Kidney tubule cell (primary cell): ENCODE data around the gene UROD.
"Not testable (repeated sequence)": the region's sequence is repeated elsewhere in the genome, so short reads cannot be mapped to it uniquely, and the experiment has no call there.

Source experiments
- DNase-seq: peaks from one replicate; pipeline ENCODE4 v3.0.0-alpha.2; 2018; ENCODE audit warnings: low spot score

Gene UROD

GRCh38 chr1:45038661-45039364 lies 26.8 kb downstream of the UROD start:
- DNase-seq, result no peak

GRCh38 chr1:45040297-45040696 lies 28.2 kb downstream of the UROD start:
- DNase-seq, result no peak

GRCh38 chr1:45043094-45043493 lies 31.0 kb downstream of the UROD start:
- DNase-seq, result no peak

- no peak for DNase-seq
Observed at GRCh38 chr1:45044916-45045315, 32.9 kb downstream of the UROD start.

- DNase-seq, result no peak
Observed at GRCh38 chr1:45047032-45047431, 35.0 kb downstream of the UROD start.

- DNase-seq, result no peak
Observed at GRCh38 chr1:45051005-45051772, 39.1 kb downstream of the UROD start.

- DNase-seq, result no peak
Observed at GRCh38 chr1:45057542-45057941, 45.5 kb downstream of the UROD start.

DNA sequence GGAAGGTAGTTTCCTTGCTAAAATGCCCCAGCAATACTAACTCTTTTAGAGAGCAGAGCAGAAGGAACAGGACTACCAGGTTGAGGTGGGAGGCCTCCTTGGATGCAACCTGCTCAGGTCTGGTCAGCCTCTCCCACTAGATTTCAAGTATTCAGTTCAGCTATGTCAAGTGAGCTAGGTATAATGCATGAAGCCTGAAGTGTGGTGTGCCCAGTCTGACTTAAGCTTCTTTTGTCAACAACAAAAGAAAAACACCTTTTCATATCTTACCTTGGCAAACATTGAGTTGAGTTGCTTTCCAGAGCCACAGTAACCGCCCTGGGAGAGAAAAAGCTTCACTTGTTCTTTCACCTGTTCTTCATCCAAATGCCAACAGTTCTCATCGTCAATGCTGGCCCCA lies 47.8 kb downstream of the UROD start:
- DNase-seq, result no peak

DNA sequence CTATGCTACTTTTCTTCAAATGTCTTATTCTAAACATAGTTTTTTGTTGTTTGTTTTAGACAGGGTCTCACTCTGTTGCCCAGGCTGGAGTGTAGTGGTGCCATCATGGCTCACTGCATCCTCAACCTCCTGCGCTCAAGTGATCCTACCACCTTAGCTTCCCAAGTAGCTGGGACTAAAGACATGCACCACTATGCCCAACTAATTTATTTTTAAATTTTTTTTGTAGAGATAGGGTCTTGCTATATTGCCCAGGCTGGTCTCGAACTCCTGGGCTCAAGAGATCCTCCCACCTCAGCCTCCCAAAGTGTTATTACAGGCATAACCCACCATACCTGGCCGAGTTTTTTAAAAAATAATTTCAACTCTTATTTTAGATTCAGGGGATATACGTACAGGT lies 50.4 kb downstream of the UROD start:
- DNase-seq, result not testable (repeated sequence)

- no peak for DNase-seq
Observed at GRCh38 chr1:45065083-45065482, 53.0 kb downstream of the UROD start.
